Stimulated activated naive CD4-positive, alpha-beta T cell treated with Interleukin-2 at 50 U/mL for 16 hours (primary cell): ENCODE measurements around the gene SLC44A3.

ENCODE experiments used
- DNase-seq: peaks from one replicate; lab custom pipeline; 2025; lab: John Stamatoyannopoulos, UW

Gene SLC44A3, protein sequence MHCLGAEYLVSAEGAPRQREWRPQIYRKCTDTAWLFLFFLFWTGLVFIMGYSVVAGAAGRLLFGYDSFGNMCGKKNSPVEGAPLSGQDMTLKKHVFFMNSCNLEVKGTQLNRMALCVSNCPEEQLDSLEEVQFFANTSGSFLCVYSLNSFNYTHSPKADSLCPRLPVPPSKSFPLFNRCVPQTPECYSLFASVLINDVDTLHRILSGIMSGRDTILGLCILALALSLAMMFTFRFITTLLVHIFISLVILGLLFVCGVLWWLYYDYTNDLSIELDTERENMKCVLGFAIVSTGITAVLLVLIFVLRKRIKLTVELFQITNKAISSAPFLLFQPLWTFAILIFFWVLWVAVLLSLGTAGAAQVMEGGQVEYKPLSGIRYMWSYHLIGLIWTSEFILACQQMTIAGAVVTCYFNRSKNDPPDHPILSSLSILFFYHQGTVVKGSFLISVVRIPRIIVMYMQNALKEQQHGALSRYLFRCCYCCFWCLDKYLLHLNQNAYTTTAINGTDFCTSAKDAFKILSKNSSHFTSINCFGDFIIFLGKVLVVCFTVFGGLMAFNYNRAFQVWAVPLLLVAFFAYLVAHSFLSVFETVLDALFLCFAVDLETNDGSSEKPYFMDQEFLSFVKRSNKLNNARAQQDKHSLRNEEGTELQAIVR

DNA sequence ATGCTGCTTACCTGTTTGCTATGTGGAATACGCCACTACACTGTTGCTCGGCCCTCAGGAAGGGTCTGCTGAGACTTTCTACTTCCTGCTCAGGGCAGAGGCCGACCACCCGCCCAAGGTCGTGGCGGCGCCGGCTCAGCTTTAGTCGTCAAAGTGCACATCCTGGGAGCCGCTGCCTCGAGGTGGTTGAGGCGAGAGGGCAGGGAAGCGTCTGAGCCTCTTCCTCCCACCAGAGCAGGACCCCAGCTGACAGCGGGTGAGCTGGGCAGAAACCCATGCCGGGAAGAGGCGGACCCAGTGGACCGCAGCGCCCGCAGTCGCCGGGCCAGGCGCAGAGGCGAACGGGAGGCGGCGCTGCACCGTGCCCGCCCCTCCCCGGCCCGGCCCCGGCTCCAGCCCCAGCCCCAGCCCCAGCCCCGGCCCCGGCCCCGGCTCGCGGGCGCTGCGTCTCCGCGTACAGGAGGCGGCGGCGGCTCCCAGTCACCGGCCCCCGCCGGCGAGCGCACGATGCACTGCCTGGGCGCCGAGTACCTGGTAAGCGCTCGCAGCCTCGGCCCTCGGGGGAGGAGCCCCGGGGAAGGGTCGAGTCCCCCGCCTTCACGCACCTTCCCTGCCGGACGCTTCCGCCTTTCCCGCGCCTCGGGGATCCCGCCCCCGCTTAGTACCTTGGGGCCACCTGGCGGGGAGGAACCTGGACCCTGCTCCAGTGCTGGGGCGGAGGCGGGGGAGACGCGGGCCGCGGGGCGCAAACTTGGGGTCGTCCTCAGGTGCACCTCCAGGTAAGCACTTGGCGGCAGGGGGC lies at the start of gene SLC44A3:
Gene SLC44A3 (plus strand): TSS at position 413 of the 802 bp plus-strand sequence. CDS start 95 bp downstream, at position 508.
- no peak for DNase-seq

DNA sequence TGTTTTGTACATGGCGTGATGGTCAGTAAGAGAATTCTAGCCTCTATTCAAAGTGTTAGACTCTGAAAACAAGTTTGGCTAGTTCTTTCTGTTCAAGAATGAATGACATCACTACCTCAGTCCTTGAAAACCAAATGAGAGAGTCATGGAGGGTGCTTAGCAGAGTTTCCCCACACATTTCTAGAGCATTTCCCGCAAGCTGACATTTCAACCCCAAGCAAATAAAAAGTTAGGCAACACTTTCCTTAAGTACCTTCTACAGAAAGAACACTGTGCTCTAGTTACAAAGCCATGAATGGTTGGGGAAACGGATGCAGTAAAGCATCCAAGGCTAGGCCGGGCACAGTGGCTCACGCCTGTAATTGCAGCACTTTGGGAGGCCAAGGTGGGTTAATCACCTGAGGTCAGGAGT lies 47.9 kb upstream of the SLC44A3 start:
- no peak for DNase-seq

DNA sequence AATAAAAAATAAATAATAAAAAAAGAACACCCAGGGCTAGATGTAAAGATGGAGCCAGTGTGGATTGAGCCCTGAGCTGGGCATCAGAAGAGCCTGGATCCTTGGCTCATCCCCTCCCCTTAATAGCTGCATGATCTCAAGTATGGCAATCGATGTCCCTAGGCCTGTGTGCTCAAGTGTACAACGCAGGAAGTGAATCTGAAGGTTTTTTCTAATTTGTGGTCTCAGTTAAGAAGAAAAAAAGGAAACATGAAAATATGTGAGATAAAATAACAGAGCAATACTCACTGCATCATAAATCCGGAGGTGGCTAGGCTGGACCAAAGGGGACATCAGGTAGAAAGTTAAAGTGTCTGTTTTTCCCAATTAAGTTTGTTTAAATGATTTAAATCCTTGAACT lies 47.3 kb upstream of the SLC44A3 start:
- DNase-seq: no peak

DNA sequence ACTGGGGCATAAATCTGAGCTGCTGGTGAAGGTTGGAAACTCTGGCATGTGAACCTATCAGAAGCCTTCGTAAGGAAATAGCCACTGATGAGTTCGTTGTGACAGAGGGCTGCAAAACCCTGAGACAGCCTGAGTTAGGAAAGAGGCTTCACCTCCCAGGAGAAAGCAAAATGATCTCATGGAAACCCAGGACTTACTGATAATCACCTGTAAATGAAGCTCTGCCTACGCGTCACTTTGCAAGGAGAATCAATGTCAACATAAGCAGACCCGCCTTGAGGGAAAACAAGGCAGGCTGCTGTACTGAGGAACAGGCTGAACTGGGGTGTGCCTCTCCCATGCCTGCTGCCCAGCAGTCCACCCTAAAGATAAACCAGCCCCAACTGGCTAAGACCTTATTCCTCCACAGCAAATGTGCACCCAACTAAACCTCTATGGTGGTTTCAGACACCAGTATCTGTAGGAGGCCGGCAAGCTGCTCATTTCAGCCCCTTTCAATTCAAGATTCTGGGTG lies 46.8 kb upstream of the SLC44A3 start:
- no peak for DNase-seq

DNA sequence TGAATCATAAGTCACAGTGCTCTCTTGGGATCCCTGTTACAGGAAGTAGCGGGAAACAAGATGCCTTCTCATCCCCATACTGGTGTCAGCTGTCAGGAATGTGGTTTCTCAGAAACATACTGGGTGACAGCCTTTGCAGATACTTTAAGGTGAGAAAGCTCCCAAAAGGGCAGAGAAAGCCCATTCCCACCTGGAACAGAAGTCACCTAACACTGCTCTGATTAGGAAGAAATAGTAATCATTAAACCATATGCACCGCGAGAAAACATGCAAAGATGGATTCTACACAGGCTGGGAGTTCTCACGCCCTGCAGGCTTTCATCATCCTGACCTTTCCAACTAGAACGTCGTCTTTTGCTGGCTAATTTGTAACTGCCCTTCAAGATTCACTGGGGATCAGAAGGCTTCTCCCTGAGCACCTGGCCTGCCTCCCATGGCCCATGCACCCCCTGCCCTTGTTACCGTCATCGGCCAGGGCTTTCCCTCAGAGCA lies 46.2 kb upstream of the SLC44A3 start:
- no peak for DNase-seq

DNA sequence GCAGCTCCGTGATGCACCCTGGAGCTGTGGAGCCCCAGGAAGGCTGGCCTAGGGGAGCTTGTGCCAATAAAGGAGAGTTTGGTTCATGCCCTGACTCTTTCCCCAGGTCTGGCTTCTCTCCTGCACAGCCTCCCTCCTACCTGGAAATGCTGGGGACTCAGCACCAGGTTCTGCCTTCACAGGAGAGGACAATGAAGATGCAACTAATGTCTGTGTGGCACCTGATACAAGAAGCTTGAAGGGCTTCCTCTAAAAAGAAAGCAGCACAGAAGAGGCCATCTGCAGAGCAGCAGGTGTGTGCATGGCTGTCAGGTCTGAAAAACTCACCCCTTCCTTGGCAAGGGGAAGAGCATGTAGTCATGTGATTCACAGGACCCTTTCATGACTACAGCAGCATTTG lies 43.7 kb upstream of the SLC44A3 start:
- DNase-seq: no peak

DNA sequence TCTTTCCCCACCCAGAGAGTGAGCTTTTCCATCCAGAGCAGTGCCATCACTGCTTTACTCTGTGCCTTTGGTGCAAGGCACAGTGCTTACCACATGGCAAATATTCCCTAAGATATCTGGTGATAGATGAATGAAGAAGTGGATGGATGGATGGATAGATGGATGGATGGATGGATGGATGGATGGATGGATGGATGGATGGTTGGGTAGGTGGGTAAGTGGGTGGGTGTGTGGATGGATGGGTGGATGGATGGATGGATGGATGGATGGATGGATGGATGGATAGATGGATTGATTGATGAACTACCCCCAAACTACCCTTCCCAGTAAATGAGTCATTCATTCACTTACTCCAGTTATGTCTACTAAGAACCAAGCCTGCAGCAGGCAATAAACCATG lies 42.9 kb upstream of the SLC44A3 start:
- no peak for DNase-seq

DNA sequence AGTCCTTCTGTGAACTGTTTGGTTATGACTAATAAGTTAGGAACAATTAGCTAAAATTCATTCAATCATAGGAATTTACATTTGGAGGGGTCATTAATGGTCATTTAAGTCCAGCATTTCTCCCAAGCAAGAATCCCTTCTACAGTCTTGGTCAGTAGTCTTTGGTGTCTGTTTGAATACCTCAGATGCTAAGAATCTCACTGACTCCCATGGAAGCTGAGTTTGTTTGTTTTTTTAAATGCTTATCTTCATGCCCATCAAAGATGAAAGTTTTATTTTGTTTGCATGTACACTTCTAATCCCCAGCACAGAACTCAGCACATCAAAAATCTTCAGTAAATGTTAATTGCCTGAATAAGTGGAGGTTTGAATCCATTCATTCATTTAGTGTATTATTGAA lies 41.3 kb upstream of the SLC44A3 start:
- DNase-seq: no peak

DNA sequence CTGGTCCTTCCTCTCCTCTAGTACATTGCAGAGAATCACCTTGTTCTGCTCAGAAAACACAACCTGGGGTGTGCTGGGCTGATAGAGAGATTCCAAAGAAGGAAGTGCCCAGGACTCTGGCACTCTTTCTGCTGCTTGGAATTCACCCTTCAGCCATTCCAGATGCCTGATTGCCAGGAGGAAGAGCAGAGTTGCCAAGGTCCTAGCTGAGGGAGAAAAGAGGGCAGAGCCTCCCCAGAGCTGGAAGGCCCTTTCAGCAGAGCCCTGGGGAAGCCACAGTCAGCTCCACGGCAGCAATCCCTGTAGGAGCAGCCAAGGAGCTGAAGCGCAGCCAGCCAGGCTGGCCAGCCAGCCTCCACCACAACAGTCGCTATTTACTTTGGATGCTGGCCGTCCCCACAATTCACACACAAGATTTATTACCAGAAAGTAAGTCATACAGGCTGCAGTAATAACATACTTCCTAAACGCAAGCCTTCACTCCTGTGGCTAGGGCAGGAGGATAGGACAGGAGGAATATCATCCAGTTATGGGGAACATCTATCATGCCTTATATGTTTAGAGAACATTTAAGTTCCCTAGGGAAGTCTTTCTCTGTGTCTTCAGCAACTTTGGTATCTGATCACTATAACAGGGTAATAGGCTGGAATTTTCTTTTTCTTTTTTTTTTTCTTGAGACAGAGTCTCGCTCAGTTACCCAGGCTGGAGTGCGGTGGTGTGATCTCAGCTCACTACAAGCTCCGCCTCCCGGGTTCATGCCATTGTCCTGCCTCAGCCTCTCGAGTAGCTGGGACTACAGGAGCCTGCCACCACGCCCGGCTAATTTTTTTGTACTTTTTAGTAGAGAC lies 36.6 kb upstream of the SLC44A3 start:
- no peak for DNase-seq

DNA sequence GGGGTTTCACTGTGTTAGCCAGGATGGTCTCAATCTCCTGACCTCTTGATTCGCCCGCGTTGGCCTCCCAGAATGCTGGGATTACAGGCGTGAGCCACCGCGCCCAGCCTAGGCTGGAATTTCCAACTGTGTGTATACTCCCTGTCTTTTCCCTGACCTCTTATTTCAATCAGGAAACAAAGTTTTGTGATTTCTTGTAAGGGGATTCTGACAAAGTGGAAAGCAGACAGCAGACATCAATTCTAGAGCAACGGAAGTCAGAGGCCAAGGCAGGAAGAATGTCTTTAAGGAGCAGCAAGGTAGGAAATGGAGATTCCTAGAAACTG lies 36.0 kb upstream of the SLC44A3 start:
- no peak for DNase-seq

DNA sequence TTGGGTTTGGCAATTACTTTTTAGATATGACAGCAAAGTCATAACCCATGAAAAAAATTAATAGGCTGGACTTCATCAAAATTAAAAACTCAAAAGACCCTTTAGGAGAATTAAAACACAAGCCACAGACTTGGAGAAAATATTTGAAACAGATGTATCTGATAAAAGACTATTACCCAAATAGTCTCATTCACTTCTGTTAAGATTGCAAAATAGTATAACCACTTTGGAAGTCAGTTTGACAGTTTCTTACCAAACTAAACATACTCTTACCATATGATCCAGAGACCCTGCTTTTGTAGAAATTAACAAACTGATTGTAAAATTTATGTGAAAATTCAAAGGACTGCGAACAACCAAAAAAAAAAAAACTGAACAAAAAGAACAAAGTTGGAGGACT lies 32.5 kb upstream of the SLC44A3 start:
- DNase-seq: no peak

DNA sequence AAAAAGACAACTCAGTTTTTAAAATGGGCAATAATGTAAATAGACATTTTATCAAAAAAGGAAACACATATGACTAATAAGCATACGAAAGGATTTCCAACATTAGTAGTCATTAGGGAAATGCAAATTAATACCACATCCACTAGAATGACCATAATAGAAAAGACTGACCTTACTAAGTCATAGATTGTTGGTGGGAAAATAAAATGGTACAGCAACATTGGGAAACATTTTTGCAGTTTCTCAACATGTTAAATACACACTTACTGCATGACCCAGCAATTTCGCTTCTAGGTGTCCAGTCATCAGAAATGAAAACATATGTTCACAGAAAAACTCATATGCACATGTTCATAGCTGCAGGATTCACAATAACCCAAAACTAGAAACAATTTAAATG lies 29.9 kb upstream of the SLC44A3 start:
- no peak for DNase-seq

DNA sequence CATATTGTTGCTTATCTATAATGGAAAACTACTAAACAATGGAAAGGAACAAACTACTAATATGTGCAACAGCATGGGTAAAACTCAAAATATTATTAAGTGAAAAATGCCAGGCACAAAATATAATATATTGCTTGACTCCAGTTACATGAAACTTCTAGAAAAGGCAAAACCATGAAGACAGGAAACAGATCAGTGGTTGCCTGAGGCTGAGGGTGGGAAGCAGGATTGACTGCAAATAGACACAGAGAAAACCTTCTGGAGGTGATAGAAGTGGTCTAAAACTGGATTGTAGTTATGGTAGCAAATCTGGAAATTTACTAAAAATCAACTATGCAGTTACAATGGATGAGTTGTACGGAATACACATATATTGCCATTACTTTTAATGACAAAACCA lies 29.5 kb upstream of the SLC44A3 start:
- DNase-seq: no peak

DNA sequence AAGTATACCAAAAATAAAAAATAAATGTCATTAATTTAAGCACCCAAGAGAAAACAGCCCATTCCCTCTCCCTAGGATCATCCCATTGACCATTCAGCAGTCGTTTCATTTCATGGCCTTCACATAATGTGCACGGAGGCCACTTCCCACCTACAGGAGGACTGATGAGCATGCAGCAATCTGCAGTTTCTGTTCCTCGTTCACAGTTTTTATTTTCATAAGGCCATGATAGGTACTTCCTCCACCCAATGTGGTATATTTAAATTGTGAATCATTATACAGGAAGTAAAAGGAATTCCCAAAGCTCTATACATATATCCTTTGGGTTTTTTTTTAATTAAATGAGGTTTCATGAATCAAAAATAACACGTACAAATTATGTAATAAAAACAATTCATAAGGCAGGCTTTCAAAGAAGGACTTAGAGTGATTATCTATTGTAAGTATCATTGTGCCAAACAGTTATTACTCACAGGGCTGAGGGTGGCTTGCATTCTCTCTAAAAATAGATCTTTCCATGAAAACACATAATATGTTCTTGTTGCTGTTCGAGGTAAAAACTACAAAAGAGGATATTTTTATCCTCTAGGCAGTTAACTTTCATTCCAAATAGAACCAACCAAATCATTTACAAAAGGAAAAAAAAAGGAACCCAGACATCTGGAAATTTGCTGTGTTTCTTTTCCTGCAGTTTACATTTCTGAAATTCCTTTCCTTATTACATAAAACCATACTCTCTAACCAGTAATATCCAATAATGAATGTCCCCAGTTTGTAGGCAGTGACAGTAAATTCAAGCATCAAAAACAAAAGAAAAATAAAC lies 27.5 kb upstream of the SLC44A3 start:
- no peak for DNase-seq

DNA sequence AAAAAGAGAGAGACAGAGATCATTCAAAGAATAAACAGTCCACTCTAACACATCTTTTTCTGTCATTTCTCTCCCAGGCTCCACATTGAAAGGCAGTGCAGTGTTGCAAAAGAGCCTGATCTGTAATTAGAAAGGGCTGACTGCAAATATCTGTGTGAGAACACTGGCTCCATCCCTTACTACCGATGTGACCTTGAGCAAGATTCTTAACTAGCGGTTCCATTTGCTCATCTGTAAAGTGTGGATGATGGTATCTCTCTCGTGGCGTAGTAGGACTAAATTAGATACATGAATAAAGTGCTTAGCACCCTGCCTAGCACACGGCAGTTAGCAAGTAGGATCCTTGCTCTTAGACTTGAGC lies 26.9 kb upstream of the SLC44A3 start:
- no peak for DNase-seq

DNA sequence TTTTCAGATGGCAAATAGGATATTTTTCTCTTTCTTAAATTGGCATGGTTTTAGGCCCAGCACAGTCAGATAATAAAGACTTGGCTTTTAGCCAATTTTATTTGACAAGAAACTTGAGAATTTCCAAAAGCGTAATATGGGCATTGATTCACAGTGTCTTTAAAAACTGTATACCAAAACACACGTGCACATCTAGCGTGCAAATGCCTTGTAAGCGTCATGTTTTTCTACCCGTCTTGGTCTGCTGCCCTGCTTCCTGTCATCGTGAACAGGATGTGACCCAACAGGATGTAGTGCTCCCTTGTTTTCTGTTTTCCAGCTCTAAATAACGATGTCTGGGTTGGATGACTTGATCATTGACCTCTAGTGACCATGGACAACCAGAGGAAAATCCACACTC lies 24.7 kb upstream of the SLC44A3 start:
- no peak for DNase-seq

DNA sequence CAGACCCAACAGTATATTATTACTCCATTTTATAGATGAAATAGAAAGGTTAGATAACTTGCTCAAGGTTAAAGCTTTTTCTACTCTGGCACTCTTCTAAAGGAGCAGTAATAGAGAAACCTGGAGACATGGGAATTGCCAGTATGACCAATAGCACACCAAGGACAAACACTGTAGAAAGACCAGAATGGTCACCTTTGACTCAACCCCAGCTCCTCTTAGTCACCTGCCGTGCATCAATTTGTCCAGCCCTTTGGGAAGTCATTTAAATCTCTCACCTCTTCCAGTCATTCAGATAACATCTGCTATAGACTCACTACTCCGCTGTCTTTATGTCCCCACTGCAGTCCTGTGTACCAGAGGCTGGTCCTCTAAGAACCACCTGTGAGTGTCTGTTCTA lies 23.9 kb upstream of the SLC44A3 start:
- DNase-seq: no peak

DNA sequence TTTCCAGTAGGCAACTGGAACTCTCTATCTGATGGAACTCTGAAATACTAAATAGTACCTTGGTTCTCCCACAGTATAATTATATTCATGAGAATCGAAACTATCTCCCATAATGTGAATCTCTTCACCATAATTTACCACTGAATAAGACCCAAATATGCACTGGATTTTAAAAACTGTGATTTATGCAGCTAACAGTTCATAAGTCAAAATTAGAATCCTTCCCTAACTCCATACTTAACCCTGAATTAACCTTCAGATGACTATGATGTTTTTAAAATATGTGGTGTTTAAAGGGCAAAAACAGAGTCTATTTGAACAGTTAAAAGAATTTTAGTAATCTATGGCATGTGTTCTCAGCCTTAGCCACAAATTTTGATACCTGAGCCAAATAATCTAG lies 22.9 kb upstream of the SLC44A3 start:
- DNase-seq: no peak

DNA sequence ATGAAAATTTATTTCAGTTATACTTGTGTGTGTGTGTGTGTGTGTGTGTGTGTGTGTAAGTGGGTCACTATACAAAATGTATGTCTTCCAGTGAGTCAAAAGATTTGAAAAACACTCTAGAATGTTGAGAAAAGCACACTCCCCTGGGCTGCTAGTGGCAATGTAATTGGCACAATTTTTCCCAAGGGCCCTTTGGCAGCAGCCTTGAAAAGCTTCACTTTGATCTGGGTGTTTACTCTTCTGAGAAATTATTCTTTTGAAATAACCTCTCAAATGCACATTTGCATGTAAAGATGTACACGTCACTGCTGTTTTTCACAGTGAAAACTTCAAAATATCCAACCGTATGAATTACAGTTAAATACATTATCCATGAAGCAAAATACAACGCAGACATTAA lies 22.1 kb upstream of the SLC44A3 start:
- DNase-seq: no peak

DNA sequence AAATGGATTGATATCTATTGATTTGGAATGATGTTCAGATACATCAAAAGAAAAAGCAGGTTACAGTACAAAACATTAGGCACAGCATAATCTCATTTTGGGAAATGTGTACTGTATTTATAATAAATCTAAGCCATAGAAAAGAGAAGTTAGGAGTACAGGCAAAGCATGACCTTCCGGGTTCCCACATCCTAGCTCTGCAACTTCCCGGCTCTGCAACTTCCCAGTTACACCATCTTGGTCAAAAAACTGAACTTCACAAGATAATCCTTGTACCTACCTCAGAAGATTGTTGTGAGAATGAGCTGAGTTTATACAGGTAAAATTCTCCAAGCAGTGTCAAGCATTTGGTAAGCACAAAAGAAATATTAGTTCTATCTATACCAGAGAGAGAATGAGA lies 21.7 kb upstream of the SLC44A3 start:
- no peak for DNase-seq

DNA sequence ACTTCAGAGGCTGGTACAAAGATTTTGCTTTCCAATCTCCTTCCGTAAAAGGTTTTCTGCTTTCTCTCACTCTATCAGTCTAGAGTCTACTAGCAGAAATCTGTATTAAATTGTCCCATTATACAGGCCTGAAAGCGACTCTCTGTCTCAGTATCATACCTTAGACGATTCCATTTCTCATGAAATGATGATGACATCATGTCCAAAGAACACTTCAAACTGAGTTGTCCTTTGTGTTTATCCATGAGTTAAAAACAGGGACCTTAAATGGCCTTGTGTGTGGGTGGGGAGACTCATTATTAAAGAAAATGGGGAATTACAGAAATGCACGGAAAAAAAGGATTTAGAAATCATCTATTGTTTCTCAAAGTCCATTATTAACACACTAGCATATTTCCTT lies 21.0 kb upstream of the SLC44A3 start:
- DNase-seq: no peak
